OCI-LY7 (cell line): ENCODE results near the gene NAP1L4.

Experiments
- CTCF ChIP-seq: fragments of 200-600 bp; sonication (generic); conservative IDR thresholded peaks from 2 replicates; pipeline ENCODE4 v1.5.1; 2014; ENCODE audit warnings: mild to moderate bottlenecking, antibody characterized with exemption, low read length, moderate library complexity, mixed read lengths
- EZH2phosphoT487 ChIP-seq: fragments of 200-600 bp; sonication (generic); IDR thresholded peaks from 2 replicates; pipeline ENCODE4 v1.6.1; 2018; ENCODE audit warnings: low read depth, borderline replicate concordance, mild to moderate bottlenecking, mixed run types, antibody characterized with exemption, low read length, moderate library complexity, mixed read lengths

- TF ChIP-seq CTCF: no peak
- no peak for TF ChIP-seq EZH2phosphoT487
Measured at GRCh38 chr11:3028813-3029212, 36.7 kb upstream of the NAP1L4 start.
